K562 (cell line): ENCODE data around the gene CHSY1. TPM values are rescaled to one million over a fixed set of nuclear protein-coding genes. Genes with fewer than 3 reads are reported as not detected.
A peak's percentile ranks its signal among the peaks of the same experiment; 100 is the strongest.

Experiments
- ATAC-seq: fragments of 200-7000 bp; cut with Tn5 transposase; 3 replicates; pipeline ENCODE4 v1.9.1; 2020; ENCODE audit warnings: moderate library complexity
- BruUV-seq: library from RNA; stranded (reverse); fragments of 400-500 nt; replicated peaks from 2 replicates; lab custom pipeline; 2021; lab: Mats Ljungman, UMichigan
- CTCF ChIA-PET: fragments of 300-600 bp; formaldehyde crosslinking; extraction: SDS; loops from one replicate; lab custom pipeline; 2021; ENCODE audit warnings: low intra/inter-chr PET ratio; lab: Yijun Ruan, JAX
- POLR2A ChIA-PET: fragments of 300-600, 350-650 bp; sonication (Branson Sonifier 250); formaldehyde crosslinking; extraction: SDS; loops from one replicate; lab custom pipeline; 2021; ENCODE audit warnings: antibody characterized with exemption, inconsistent platforms; lab: Yijun Ruan, JAX
- DNase-seq, 4 experiments: peaks; one replicate each; pipeline versions ENCODE4 v3.0.0 to v3.0.0-alpha.2; 2011 to 2018; ENCODE audit warnings: low spot score in 3 of 4, mixed read lengths in 3 of 4; ENCODE audit errors: extremely low read depth in 1 of 4
- FAIRE-seq: peaks from 2 replicates; lab custom pipeline; 2011; peaks lifted over from hg19 to GRCh38; lab: Jason Lieb, UNC
- H2AFZ ChIP-seq: 2 replicates; pipeline ENCODE4 v1.6.0; 2011; ENCODE audit warnings: low read depth, low read length, control low read depth, inconsistent platforms
- H3K27ac ChIP-seq: fragments of 200-600 bp; 3 replicates; pipeline ENCODE4 v1.8.0; 2011; ENCODE audit warnings: low read depth, mild to moderate bottlenecking, control low read depth, inconsistent platforms, low read length, moderate library complexity, mixed read lengths; ENCODE audit errors: extremely low read depth
- H3K27me3 ChIP-seq, 2 experiments: fragments of 300-600 bp in 1 of 2; 2 replicates in 1 of 2; 3 replicates in 1 of 2; pipeline versions ENCODE4 v1.6.0 to v1.8.0; 2011; ENCODE audit warnings: inconsistent platforms in 2 of 2, low read length in 2 of 2, mild to moderate bottlenecking in 1 of 2, mixed read lengths in 1 of 2, moderate library complexity in 1 of 2; ENCODE audit not compliant: control insufficient read depth in 2 of 2, insufficient read depth in 2 of 2
- H3K36me3 ChIP-seq: fragments of 300-600 bp; 3 replicates; pipeline ENCODE4 v1.8.0; 2011; ENCODE audit warnings: mild to moderate bottlenecking, low read length, inconsistent platforms; ENCODE audit not compliant: control insufficient read depth, insufficient read depth
- H3K4me1 ChIP-seq, 2 experiments: fragments of 200-600 bp in 1 of 2; replicated peaks in 1 of 2; 2 replicates in 1 of 2; 3 replicates in 1 of 2; pipeline versions ENCODE4 v1.5.1 to v1.8.0; 2011; ENCODE audit warnings: inconsistent platforms in 2 of 2, low read length in 2 of 2, mild to moderate bottlenecking in 1 of 2, mixed read lengths in 1 of 2, moderate library complexity in 1 of 2; ENCODE audit not compliant: control insufficient read depth in 2 of 2, insufficient read depth in 2 of 2
- H3K4me2 ChIP-seq: 2 replicates; pipeline ENCODE4 v1.6.1; 2011; ENCODE audit warnings: low read length, control low read depth, inconsistent platforms, mixed read lengths; ENCODE audit not compliant: insufficient read depth
- H3K4me3 ChIP-seq: fragments of 200-600 bp; sonication (generic), shearing (Covaris generic); 2 replicates; pipeline ENCODE4 v1.5.1; 2016; ENCODE audit warnings: control low read depth, inconsistent platforms
- H3K79me2 ChIP-seq: fragments of 200-600 bp; 3 replicates; pipeline ENCODE4 v1.8.0; 2011; ENCODE audit warnings: low read length, inconsistent platforms; ENCODE audit not compliant: control insufficient read depth, insufficient read depth
- H3K9ac ChIP-seq, 2 experiments: 2 replicates each; pipeline versions ENCODE4 v1.6.0 to v1.6.1; 2011; ENCODE audit warnings: low read depth in 2 of 2, low read length in 2 of 2, control low read depth in 1 of 2, inconsistent platforms in 1 of 2, mild to moderate bottlenecking in 1 of 2, mixed read lengths in 1 of 2; ENCODE audit not compliant: insufficient read depth in 1 of 2
- H3K9me1 ChIP-seq: one replicate; pipeline ENCODE4 v1.6.0; 2011; ENCODE audit warnings: inconsistent platforms, mild to moderate bottlenecking, low read length, moderate library complexity; ENCODE audit not compliant: control insufficient read depth, insufficient read depth
- H3K9me3 ChIP-seq: replicated peaks from 2 replicates; pipeline ENCODE4 v1.5.1; 2011; ENCODE audit warnings: low read depth, low read length, inconsistent platforms; ENCODE audit not compliant: control insufficient read depth, insufficient read depth
- H4K20me1 ChIP-seq: replicated peaks from 2 replicates; pipeline ENCODE4 v1.6.1; 2011; ENCODE audit warnings: low read length, inconsistent platforms, mixed read lengths; ENCODE audit not compliant: control insufficient read depth, insufficient read depth
- AFF4 ChIP-seq: sonication (generic); formaldehyde crosslinking; IDR thresholded peaks from 2 replicates; pipeline ENCODE4 v1.8.0; 2023; ENCODE audit warnings: mild to moderate bottlenecking, missing genetic modification reagents
- DIDO1 ChIP-seq: fragments of 450-650 bp; IDR thresholded peaks from 2 replicates; pipeline ENCODE4 v1.6.1; 2016; ENCODE audit warnings: low read depth, missing biosample characterization, missing genetic modification characterization
- HDAC6 ChIP-seq: IDR thresholded peaks from 2 replicates; pipeline ENCODE4 v1.6.1; 2012; ENCODE audit warnings: low read depth, mild to moderate bottlenecking, control low read depth, inconsistent platforms, low read length, moderate library complexity
- HES1 ChIP-seq: fragments of 450-650 bp; IDR thresholded peaks from 2 replicates; pipeline ENCODE4 v1.6.1; 2016; ENCODE audit warnings: low read depth, mild to moderate bottlenecking, moderate library complexity
- KDM5B ChIP-seq: fragments of 200-600 bp; sonication (generic); IDR thresholded peaks from 2 replicates; pipeline ENCODE4 v1.6.1; 2012; ENCODE audit warnings: low read depth, mild to moderate bottlenecking, moderate library complexity, low read length, control low read depth, inconsistent platforms; ENCODE audit not compliant: insufficient replicate concordance
- NBN ChIP-seq: fragments of 450-650 bp; IDR thresholded peaks from 2 replicates; pipeline ENCODE4 v1.6.1; 2016; ENCODE audit warnings: low read depth, mild to moderate bottlenecking
- PKNOX1 ChIP-seq: fragments of 450-650 bp; IDR thresholded peaks from 2 replicates; pipeline ENCODE4 v1.6.1; 2016
- SAFB2 ChIP-seq: fragments of 200-400 bp; formaldehyde crosslinking; IDR thresholded peaks from 2 replicates; pipeline ENCODE4 v1.6.1; 2018; ENCODE audit warnings: borderline replicate concordance, low read length, low read depth, moderate library complexity; ENCODE audit not compliant: severe bottlenecking
- SETDB1 ChIP-seq: IDR thresholded peaks from one replicate; pipeline ENCODE4 v1.6.1; 2012; ENCODE audit warnings: low read length, control low read depth, inconsistent platforms
- SP1 ChIP-seq: sonication (generic); formaldehyde crosslinking; IDR thresholded peaks from 2 replicates; pipeline ENCODE4 v1.8.1; 2022; ENCODE audit warnings: mild to moderate bottlenecking, missing genetic modification reagents
- SRSF9 ChIP-seq: fragments of 200-400 bp; formaldehyde crosslinking; IDR thresholded peaks from 2 replicates; pipeline ENCODE4 v1.6.1; 2017; ENCODE audit warnings: low read depth, low read length, borderline replicate concordance
- ZNF445 ChIP-seq: fragments of 250-450 bp; sonication (Bioruptor Pico); IDR thresholded peaks from 2 replicates; pipeline ENCODE4 v1.4.0; 2020; ENCODE audit warnings: low read depth, mild to moderate bottlenecking, moderate library complexity
- ZNF766 ChIP-seq: fragments of 200-800 bp; sonication (Bioruptor generic); conservative IDR thresholded peaks from 2 replicates; pipeline ENCODE4 v1.6.1; 2016; ENCODE audit warnings: missing genetic modification characterization, missing compliant biosample characterization
- WGBS: fragments of 100-300 bp; shearing (Covaris generic); methylation state at CpG from one replicate; pipeline ENCODE4 v1.1.6; 2016; ENCODE audit warnings: low coverage, mixed read lengths; ENCODE audit not compliant: insufficient coverage; ENCODE audit errors: missing lambda C conversion rate; 5-methylcytosine and 5-hydroxymethylcytosine counted together
- in situ Hi-C: fragments of 300-500 bp; cut with MboI; formaldehyde crosslinking; loops from 4 replicates; pipeline ENCODE4 v1.15.0; 2018; ENCODE audit warnings: inconsistent platforms, mixed read lengths
- intact Hi-C: fragments of 100-400 bp; cut with micrococcal nuclease; formaldehyde crosslinking; loops from 2 replicates; pipeline ENCODE4 v1.14.2; 2022
- polyA plus RNA-seq, 8 experiments: library from polyadenylated mRNA; depleted of rRNA in 4 of 8; stranded (reverse) in 5 of 8; unstranded in 3 of 8; fragments of >200 nt; fragmentation: Nextera tagmentation in 2 of 8; fragmentation: Illumina TruSeq in 1 of 8; extraction: Ambion mirVana in 2 of 8; extraction: Trizol in 1 of 8; gene quantifications; 2 replicates each; pipeline versions ENCODE4 v1.2.1 to v1.2.3, GENCODE V29; 2011 to 2014; ENCODE audit warnings: inconsistent platforms in 1 of 8, missing spikeins in 1 of 8
- total RNA-seq, 7 experiments: library from RNA; depleted of rRNA in 6 of 7; stranded (reverse); fragments of >200 nt in 6 of 7; fragmentation: Illumina TruSeq in 2 of 7; extraction: Trizol in 2 of 7; gene quantifications; 2 replicates each; pipeline versions ENCODE4 v1.2.1 to v1.2.3, GENCODE V29; 2011 to 2021; ENCODE audit warnings: low replicate concordance in 1 of 7

CHSY1 gene
- total and polyA plus RNA-seq, 9 of the 15 experiments (the other 6 are each of a cell fraction or from before 2014, with no cell fraction given), result 7.0 to 16.4 (median 13.4) TPM

GRCh38 chr15:101255615-101256241 lies 3.9 kb upstream of the CHSY1 start:
- H2AFZ ChIP-seq, result peak overlapping the region; percentile 11; the same call in 1 of the 2 replicates
- WGBS, result 4% methylated on average over 8 of the region's 8 CpGs
- TF ChIP-seq KDM5B, result no peak
- TF ChIP-seq NBN, result peak; percentile 96
- TF ChIP-seq SETDB1, result no peak
- TF ChIP-seq ZNF445 (CRISPR knock-in tag), result no peak
- no peak; the same call in 1 of the 2 replicates for TF ChIP-seq ZNF766
- peak; percentile 69 for TF ChIP-seq PKNOX1
- TF ChIP-seq SAFB2, result no peak
- no peak for TF ChIP-seq SRSF9
- no peak for TF ChIP-seq AFF4 (CRISPR knock-in tag)
- no peak for TF ChIP-seq HDAC6
- 0 out of 2 replicates have a peak, but pooled peaks have one; percentile 36 for TF ChIP-seq DIDO1
- peak; percentile 77 for TF ChIP-seq HES1
- 0 out of 2 replicates have a peak, but pooled peaks have one; percentile 35 for TF ChIP-seq SP1 (CRISPR knock-in tag)

More at GRCh38 chr15:101255615-101256241, 3.9 kb upstream of the CHSY1 start:
- no peaks in the 10 kb centered on the region for H3K9me3 ChIP-seq
- H3K4me1 ChIP-seq, result peaks cover 19% of the 10 kb centered on the region in 2 experiments
- peaks cover 3% of the 10 kb centered on the region for H3K79me2 ChIP-seq
- peaks cover 5% of the 10 kb centered on the region; the same call in 1 of the 2 replicates for H4K20me1 ChIP-seq
- H3K9ac ChIP-seq, result no peak overlapping the region
- no peaks in the 10 kb centered on the region for H3K9me1 ChIP-seq
- peak overlapping the region; percentile 66; the same call in 1 of the 2 replicates for H3K4me2 ChIP-seq
- peak; percentile 97 for FAIRE-seq
- H3K4me3 ChIP-seq, result no peak overlapping the region
- H3K27me3 ChIP-seq, result 0 out of 5 replicates have a peak, but pooled peaks cover 0 to 3% of the 10 kb centered on the region in 2 experiments
- in situ Hi-C loops (loop anchor here (5.0 to 25.0 kb wide), 4 partner anchors 168 to 618 kb away; partner anchors contain the start of gene LRRK1), intact Hi-C loops (loop anchor here (1.0 to 10.0 kb wide), 4 partner anchors 119 to 631 kb away; partner anchors contain the start of gene LRRK1)
- peak; percentile 67 to 94 (median 76) for DNase-seq
- H3K27ac ChIP-seq, result no peak overlapping the region; the same call in 2 of the 3 replicates
- CTCF ChIA-PET, result interaction anchor here (0.9 to 3.9 kb wide), 2 partner anchors 167 to 240 kb away, joined by 3 to 29 read pairs; no protein-coding TSS in a partner anchor
- BruUV-seq, result no TSS peak
- ATAC-seq, result peak; percentile 87
- POLR2A ChIA-PET, result interaction anchor here (0.5 to 2.3 kb wide), 7 partner anchors 9 to 248 kb away, joined by 3 to 16 read pairs (median 4); no protein-coding TSS in a partner anchor
- no peaks in the 10 kb centered on the region for H3K36me3 ChIP-seq
